Upper lobe of right lung (tissue), 1 donor: ENCODE measurements around the gene ITGB8. TPM values are rescaled to one million over a fixed set of nuclear protein-coding genes. Genes with fewer than 3 reads are reported as not detected.

Experiments
- ATAC-seq: fragments of 200-7000 bp; cut with Tn5 transposase; one replicate; pipeline ENCODE4 v1.9.1; 2020; ENCODE audit warnings: mild to moderate bottlenecking, moderate library complexity
- DNase-seq: peaks from one replicate; pipeline ENCODE4 v3.0.0-alpha.2; 2020
- H3K27ac ChIP-seq: fragments of 200-600 bp; one replicate; pipeline ENCODE4 v1.8.0; 2022
- H3K27me3 ChIP-seq: fragments of 200-600 bp; one replicate; pipeline ENCODE4 v1.8.0; 2022; ENCODE audit warnings: mild to moderate bottlenecking
- H3K36me3 ChIP-seq: fragments of 200-600 bp; one replicate; pipeline ENCODE4 v1.8.0; 2022
- H3K4me1 ChIP-seq: fragments of 200-600 bp; one replicate; pipeline ENCODE4 v1.8.0; 2022
- H3K4me3 ChIP-seq: fragments of 200-600 bp; one replicate; pipeline ENCODE4 v1.8.0; 2022; ENCODE audit warnings: mild to moderate bottlenecking
- H3K9me3 ChIP-seq: fragments of 200-600 bp; one replicate; pipeline ENCODE4 v1.8.0; 2022
- intact Hi-C: fragments of 100-400 bp; cut with DNase I; formaldehyde crosslinking; loops from one replicate; pipeline ENCODE4 v1.11.0; 2022
- total RNA-seq: library from RNA; stranded (reverse); fragmentation: NEBNext Ultra II Directional; extraction: Animal tissue kit (Norgen Biotek cat#: 25700); gene quantifications from one replicate; pipeline ENCODE4 v1.2.1, GENCODE V29; 2021
- TF ChIP-seq, protein P1 (sequence below): fragments of 200-600 bp; IDR thresholded peaks from one replicate; pipeline ENCODE4 v1.8.0; 2022; ENCODE audit warnings: antibody characterized with exemption
- donor health status: DM: no; HTN: yes; CAD: no; lungs with severe emphysema.

The ITGB8 gene
- total RNA-seq, 1 donor from 2014 or later, result 4.6 TPM

DNA sequence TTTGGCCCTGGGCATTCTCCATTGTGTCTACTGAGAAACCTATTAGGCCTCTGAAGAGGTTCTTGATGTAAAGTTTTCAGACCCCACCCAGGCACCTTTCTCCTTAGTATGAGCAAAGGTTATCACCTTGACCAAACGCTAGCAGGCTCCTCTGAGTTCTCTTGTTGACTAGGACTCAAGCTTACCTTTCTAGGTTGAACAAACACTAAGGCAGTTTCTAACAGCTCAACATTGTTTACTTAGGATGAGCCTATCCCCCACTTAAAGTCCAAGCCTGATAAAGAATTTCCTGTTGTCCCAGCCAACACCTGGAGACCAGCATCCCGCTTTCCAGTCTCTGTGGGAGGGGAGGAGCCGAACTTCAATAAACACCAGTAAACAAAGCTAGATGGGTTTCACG lies 26.3 kb upstream of the ITGB8 start:
- Histone ChIP-seq H3K4me1 (no peaks in the 10 kb centered on the region), H3K27me3 (no peaks in the 10 kb centered on the region), H3K9me3 (no peaks in the 10 kb centered on the region), H3K36me3 (no peaks in the 10 kb centered on the region), H3K27ac (no peak overlapping the region), H3K4me3 (no peak overlapping the region)
- no peak for DNase-seq
- intact Hi-C loops, result no loop called here
- peak; percentile 88 for ATAC-seq
- TF ChIP-seq, protein P1, sequence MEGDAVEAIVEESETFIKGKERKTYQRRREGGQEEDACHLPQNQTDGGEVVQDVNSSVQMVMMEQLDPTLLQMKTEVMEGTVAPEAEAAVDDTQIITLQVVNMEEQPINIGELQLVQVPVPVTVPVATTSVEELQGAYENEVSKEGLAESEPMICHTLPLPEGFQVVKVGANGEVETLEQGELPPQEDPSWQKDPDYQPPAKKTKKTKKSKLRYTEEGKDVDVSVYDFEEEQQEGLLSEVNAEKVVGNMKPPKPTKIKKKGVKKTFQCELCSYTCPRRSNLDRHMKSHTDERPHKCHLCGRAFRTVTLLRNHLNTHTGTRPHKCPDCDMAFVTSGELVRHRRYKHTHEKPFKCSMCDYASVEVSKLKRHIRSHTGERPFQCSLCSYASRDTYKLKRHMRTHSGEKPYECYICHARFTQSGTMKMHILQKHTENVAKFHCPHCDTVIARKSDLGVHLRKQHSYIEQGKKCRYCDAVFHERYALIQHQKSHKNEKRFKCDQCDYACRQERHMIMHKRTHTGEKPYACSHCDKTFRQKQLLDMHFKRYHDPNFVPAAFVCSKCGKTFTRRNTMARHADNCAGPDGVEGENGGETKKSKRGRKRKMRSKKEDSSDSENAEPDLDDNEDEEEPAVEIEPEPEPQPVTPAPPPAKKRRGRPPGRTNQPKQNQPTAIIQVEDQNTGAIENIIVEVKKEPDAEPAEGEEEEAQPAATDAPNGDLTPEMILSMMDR, result no peak

DNA sequence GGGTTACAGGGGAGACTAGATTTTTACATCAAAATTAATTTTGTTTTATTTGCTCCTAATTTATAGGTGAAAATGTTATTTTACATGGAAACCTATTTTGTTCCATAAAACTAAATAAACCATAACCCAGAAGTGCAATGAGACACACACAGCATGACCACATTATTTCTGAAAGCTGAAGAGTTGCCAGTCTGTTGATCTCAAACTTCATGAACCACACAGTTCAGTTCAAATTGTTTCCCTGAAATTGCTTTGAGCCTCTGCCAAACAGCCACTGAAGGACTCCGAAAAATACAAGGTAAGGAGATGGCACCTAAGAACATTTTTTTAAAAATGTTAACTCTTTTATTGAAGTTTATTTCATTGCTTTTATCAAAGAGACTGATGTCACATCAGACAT lies 25.0 kb upstream of the ITGB8 start:
- ATAC-seq (no peak), DNase-seq (no peak)
- TF ChIP-seq, protein P1, result no peak
- no peaks in the 10 kb centered on the region for H3K4me1 ChIP-seq
- H3K27ac ChIP-seq, result no peak overlapping the region
- H3K27me3 ChIP-seq, result no peaks in the 10 kb centered on the region
- no peaks in the 10 kb centered on the region for H3K36me3 ChIP-seq
- intact Hi-C loops, result no loop called here
- no peak overlapping the region for H3K4me3 ChIP-seq
- H3K9me3 ChIP-seq, result no peaks in the 10 kb centered on the region

DNA sequence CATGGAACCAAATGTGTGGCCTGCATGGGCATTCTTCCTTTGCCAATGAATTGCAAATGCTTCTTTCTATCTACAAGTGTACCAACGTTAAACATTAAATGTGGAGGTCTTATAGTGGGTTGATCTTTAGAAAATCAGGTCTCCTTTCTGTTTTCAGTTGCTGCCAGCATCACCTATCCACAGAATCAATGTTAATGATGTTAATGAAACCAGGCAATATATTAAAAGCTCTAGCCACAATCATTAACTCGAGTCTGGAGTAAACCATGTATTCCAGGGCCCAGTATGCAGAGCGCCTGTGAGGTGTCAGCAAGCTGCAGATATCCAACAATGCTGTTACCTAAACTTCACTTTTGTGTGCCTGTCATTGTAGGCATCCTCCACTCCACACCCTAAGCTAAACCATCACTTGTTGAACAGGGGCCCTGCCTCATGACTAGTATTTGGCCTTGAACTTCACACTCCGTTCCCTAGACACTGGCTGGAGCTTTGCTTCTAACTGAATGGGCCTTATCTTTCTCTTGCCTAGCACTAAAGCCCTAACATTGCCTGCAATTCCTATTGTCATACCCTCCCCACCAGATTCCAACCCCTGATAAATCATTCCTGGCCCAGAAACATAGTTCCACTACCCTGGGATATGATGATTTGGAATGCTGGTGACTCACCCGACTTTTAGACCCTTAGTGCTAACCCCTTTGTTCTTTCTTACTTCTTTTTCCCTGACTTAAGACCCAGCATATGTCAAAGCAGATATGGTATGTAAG lies 24.3 kb upstream of the ITGB8 start:
- H3K4me3 ChIP-seq, result no peak overlapping the region
- no peaks in the 10 kb centered on the region for H3K4me1 ChIP-seq
- DNase-seq, result no peak

DNA sequence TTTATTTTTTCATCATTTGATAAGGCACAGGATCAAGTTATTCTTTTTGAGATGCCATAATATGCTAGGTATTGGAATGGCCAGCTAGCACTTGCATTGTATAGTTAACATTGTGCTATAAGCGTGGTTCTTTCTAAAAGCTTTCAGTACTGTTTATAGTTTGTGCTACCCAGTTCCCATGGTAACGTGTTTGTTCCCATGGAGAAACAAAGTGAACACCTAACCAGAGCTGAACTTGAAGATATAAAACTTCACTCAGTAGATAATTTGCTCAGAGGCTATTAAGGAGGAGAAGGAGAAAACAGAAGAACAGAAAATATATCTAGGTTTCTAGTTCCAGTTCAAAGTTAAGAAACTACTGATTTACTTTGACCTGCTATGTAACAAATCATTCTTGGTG lies 23.6 kb upstream of the ITGB8 start:
- H3K4me1 ChIP-seq, result no peaks in the 10 kb centered on the region
- DNase-seq (no peak), ATAC-seq (peak; percentile 33)
- H3K9me3 ChIP-seq, result no peaks in the 10 kb centered on the region
- no peak overlapping the region for H3K27ac ChIP-seq
- no peaks in the 10 kb centered on the region for H3K36me3 ChIP-seq
- intact Hi-C loops, result no loop called here
- no peaks in the 10 kb centered on the region for H3K27me3 ChIP-seq
- no peak overlapping the region for H3K4me3 ChIP-seq
- TF ChIP-seq, protein P1, result no peak

More for the DNA sequence above, 24.3 kb upstream of the ITGB8 start:
- Histone ChIP-seq H3K9me3 (no peaks in the 10 kb centered on the region), H3K27ac (no peak overlapping the region), H3K36me3 (no peaks in the 10 kb centered on the region), H3K27me3 (no peaks in the 10 kb centered on the region)
- TF ChIP-seq, protein P1, result no peak
- intact Hi-C loops, result no loop called here
- no peak for ATAC-seq

DNA sequence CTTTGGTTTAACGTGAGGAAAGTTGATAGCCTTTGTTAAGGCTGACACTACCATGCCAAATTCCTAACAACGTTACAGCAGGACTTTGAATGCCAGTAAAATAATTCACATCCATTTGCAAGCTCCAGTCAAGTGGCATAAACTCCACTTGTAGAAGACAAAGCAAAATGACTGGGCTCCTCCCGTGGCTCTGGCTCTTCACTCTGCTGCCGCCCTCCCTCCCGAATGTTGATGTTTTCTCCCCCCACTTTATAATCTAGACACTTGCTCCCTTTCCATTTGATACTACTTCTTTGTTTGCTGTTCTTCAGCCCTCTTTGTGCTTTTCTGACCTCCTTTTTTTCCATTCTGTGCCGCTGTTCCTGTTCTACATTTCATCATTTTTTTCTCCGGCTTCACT lies 22.8 kb upstream of the ITGB8 start:
- H3K4me1 ChIP-seq, result no peaks in the 10 kb centered on the region
- H3K36me3 ChIP-seq, result no peaks in the 10 kb centered on the region
- ATAC-seq (no peak), DNase-seq (no peak)
- TF ChIP-seq, protein P1, result no peak
- H3K27me3 ChIP-seq, result no peaks in the 10 kb centered on the region
- H3K27ac ChIP-seq, result no peak overlapping the region
- H3K4me3 ChIP-seq, result no peak overlapping the region
- no peaks in the 10 kb centered on the region for H3K9me3 ChIP-seq
- intact Hi-C loops, result no loop called here
